ENCODE results near the gene ZNF526.

DNA sequence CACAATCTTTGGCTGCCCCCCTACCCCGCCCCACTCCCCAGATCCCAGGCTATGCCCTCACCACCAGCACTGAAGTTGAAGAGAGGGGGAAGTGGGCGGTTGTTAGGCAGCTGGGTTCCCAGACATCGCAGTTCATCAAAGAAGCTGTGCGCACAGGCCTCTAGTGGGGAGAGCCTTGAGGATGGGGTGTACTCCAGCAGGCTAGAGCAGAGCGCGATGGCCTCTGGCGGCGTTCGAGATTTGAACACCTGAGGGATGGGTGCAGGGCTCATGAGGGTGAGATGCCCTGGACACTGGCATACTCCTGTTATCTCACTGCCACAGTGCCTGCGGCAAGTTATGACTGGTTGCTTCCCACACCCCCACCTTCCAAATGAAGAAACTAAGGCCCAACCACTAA is 12.3 kb downstream of the ZNF526 start:
- TF ChIP-seq CTCF (conservative IDR thresholded peaks at IDR 0.05 in 1 of 2, IDR thresholded peaks at IDR 0.05 in 1 of 2; ENCODE audit: extremely low read depth in 1 of 2, insufficient read depth in 1 of 2, low read depth in 1 of 2, low read length in 2 of 2), result no peak
- TF ChIP-seq EZH2 (IDR thresholded peaks at IDR 0.05; ENCODE audit: borderline replicate concordance, low read length), result no peak

All from mammary epithelial cell (primary cell).